Mammary microvascular endothelial cell (primary cell): ENCODE data around the gene C20orf173. TPM values are rescaled to one million over a fixed set of nuclear protein-coding genes. Genes with fewer than 3 reads are reported as not detected.

ENCODE experiments used
- total RNA-seq: library from RNA; depleted of rRNA; stranded (reverse); fragments of >200 nt; gene quantifications from 2 replicates; pipeline ENCODE4 v1.2.3, GENCODE V29; 2015

Gene C20orf173, protein sequence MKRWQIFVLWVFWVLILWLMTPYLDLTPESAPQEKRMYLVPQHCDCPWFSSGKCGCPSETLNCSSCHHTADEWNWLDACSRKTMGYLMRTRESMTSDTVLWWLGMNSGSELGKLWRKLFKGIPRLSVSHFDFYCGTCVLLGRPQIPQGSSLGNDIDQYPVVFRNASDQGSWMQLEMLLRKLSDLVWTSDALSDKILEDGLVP
- total RNA-seq: not detected in 2 replicates

DNA sequence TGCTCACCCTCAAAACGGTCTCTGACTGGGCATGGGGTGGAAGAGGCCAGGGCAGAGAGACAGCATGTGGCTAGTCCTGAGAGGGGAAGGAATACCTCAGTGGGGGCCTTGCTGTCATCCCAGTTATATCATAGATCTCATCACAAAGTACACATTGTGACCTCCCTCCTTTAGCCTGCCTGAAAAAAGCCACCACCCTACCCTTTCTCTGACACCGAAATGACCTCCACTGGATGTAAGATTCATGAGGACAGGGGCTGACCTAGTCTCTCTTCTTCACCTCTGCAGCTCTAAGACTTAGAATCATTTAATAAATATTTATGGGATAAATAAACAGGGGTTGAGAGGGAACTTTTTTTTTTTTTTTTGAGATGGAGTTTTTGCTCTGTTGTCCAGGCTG is at the start of gene C20orf173:
TSS of gene C20orf173 (minus strand) at position 101 of the 400 bp plus-strand sequence. CDS start 279 bp downstream, outside the sequence.

DNA sequence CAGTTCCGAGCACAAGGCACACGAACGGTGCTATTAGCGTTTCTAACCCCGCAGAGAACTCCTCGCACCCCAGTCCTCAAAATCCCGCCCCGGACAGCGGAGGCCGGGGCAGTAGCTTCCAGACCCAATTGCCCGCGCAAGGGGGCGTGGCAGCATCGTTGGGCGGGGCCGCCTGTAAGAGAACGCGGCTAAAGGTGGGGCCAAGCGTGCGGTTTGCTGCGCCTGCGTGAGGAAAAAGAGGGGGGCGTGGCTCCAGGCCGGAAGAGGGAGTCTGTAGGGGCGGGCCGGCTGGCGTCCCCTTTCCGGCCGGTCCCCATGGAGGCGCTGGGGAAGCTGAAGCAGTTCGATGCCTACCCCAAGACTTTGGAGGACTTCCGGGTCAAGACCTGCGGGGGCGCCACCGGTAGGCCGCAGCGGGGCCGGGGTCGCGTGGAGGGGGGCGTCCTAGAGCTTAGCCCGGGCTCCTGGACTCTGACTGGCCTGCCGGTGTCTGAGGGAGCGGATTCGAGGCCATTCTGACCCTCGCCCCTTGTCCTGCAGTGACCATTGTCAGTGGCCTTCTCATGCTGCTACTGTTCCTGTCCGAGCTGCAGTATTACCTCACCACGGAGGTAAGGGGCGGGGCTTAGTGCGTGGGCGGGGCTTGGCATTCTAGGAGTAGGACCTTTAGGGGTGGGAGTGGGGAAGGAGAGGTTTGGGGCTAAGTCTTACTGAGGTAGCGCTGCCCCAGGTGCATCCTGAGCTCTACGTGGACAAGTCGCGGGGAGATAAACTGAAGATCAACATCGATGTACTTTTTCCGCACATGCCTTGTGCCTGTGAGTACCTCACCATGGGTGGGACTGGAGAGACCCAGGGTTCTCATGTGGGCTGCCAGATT is 12.6 kb upstream of the C20orf173 start, which contains the start of gene ERGIC3:
TSS of gene ERGIC3 (plus strand) at position 296 of the 880 bp plus-strand sequence. CDS start at position 316, 20 bp downstream.

Other genes starting within 250 kb of the C20orf173 start
- 195 and 206 TPM in 2 replicates for gene EIF6, start 244.9 kb downstream of the C20orf173 start, total RNA-seq
- gene FAM83C, start 237.2 kb downstream of the C20orf173 start, total RNA-seq: not detected in 2 replicates
- 25.5 and 32.4 TPM in 2 replicates for gene UQCC1, start 117.7 kb downstream of the C20orf173 start, total RNA-seq
- gene GDF5, start 91.4 kb downstream of the C20orf173 start, total RNA-seq: 0.15 and 0.20 TPM in 2 replicates
- gene CEP250, start 74.1 kb downstream of the C20orf173 start, total RNA-seq: 21.9 and 24.3 TPM in 2 replicates
- 195 and 198 TPM in 2 replicates for gene ERGIC3, start 12.4 kb upstream of the C20orf173 start, total RNA-seq
- gene SPAG4, start 86.2 kb upstream of the C20orf173 start, total RNA-seq: 3.2 and 5.1 TPM in 2 replicates
- 121 and 125 TPM in 2 replicates for gene CPNE1, start 135.2 kb upstream of the C20orf173 start, total RNA-seq
- gene RBM12, start 135.2 kb upstream of the C20orf173 start, total RNA-seq: 37.3 and 46.0 TPM in 2 replicates
- 18.3 and 22.7 TPM in 2 replicates for gene NFS1, start 169.7 kb upstream of the C20orf173 start, total RNA-seq
- 781 and 818 TPM in 2 replicates for gene ROMO1, start 169.8 kb upstream of the C20orf173 start, total RNA-seq
- gene RBM39, start 212.6 kb upstream of the C20orf173 start, total RNA-seq: 126 and 135 TPM in 2 replicates
- gene PHF20, start 242.4 kb upstream of the C20orf173 start, total RNA-seq: 33.4 and 49.6 TPM in 2 replicates